B cell (primary cell): ENCODE results near the gene C1orf116. TPM values are rescaled to one million over a fixed set of nuclear protein-coding genes. Genes with fewer than 3 reads are reported as not detected.

Experiments
- ATAC-seq: fragments of 200-7000 bp; cut with Tn5 transposase; one replicate; pipeline ENCODE4 v1.10.0; 2021; ENCODE audit warnings: low read depth, mild to moderate bottlenecking, moderate number of reproducible peaks, moderate library complexity
- CTCF ChIA-PET: fragments of 350-600 bp; sonication (Branson Sonifier 250); formaldehyde crosslinking; loops from one replicate; lab custom pipeline; 2021; ENCODE audit warnings: antibody characterized with exemption, inconsistent platforms; lab: Charles Lee
- POLR2A ChIA-PET: fragments of 350-600 bp; sonication (Branson Sonifier 250); formaldehyde crosslinking; loops from one replicate; lab custom pipeline; 2021; ENCODE audit warnings: antibody characterized with exemption; lab: Charles Lee
- DNase-seq: peaks from one replicate; pipeline ENCODE4 v3.0.0; 2013
- H2AFZ ChIP-seq: 2 replicates; pipeline ENCODE4 v1.6.1; 2012; ENCODE audit warnings: mild to moderate bottlenecking, low read depth, low read length; ENCODE audit not compliant: insufficient read depth, poor library complexity, severe bottlenecking
- H3K27ac ChIP-seq, 2 donors: 1 replicate in 1 of 2; 2 replicates in 1 of 2; pipeline ENCODE4 v1.5.1; 2012 to 2013; ENCODE audit warnings: low read length in 2 of 2, mild to moderate bottlenecking in 2 of 2, moderate library complexity in 1 of 2
- H3K27me3 ChIP-seq, 4 experiments: fragments of 200-600 bp in 1 of 4; sonication (generic) in 1 of 4; replicated peaks in 1 of 4; 1 replicate in 2 of 4; 2 replicates in 2 of 4; pipeline versions ENCODE4 v1.6.1 to v1.7.0; 2013 to 2016; ENCODE audit warnings: low read length in 3 of 4, mild to moderate bottlenecking in 2 of 4, mixed read lengths in 1 of 4, moderate library complexity in 1 of 4; ENCODE audit not compliant: insufficient read depth in 4 of 4, control insufficient read depth in 3 of 4; ENCODE audit errors: control extremely low read depth in 1 of 4
- H3K36me3 ChIP-seq, 2 experiments: replicated peaks in 1 of 2; 1 replicate in 1 of 2; 2 replicates in 1 of 2; pipeline versions ENCODE4 v1.6.1 to v1.7.1; 2013; ENCODE audit warnings: low read length in 1 of 2; ENCODE audit not compliant: insufficient read depth in 2 of 2, control insufficient read depth in 1 of 2; ENCODE audit errors: control extremely low read depth in 1 of 2, extremely low read depth in 1 of 2
- H3K4me1 ChIP-seq, 2 donors: fragments of 200-600 bp in 1 of 2; sonication (generic) in 1 of 2; 1 replicate in 1 of 2; 2 replicates in 1 of 2; pipeline versions ENCODE4 v1.5.1 to v1.6.1; 2013 to 2017; ENCODE audit warnings: low read length in 2 of 2; ENCODE audit not compliant: control insufficient read depth in 2 of 2, insufficient read depth in 2 of 2
- H3K4me2 ChIP-seq: replicated peaks from 2 replicates; pipeline ENCODE3; 2012; ENCODE audit warnings: mild to moderate bottlenecking, low read depth, low read length; ENCODE audit not compliant: poor library complexity, severe bottlenecking
- H3K4me3 ChIP-seq, 5 experiments: fragments of 200-600 bp in 1 of 5; sonication (generic) in 1 of 5; 1 replicate in 3 of 5; 2 replicates in 2 of 5; pipeline versions ENCODE4 v1.5.1 to v1.7.0; 2011 to 2016; ENCODE audit warnings: low read length in 4 of 5, mild to moderate bottlenecking in 4 of 5, low read depth in 2 of 5, control low read depth in 1 of 5, moderate library complexity in 1 of 5; ENCODE audit not compliant: insufficient read depth in 1 of 5; ENCODE audit errors: control extremely low read depth in 1 of 5, extremely low read depth in 1 of 5
- H3K79me2 ChIP-seq: fragments of 200-600 bp; sonication (generic); one replicate; pipeline ENCODE4 v1.6.0; 2016; ENCODE audit warnings: low read length; ENCODE audit not compliant: control insufficient read depth, insufficient read depth
- H3K9ac ChIP-seq: fragments of 200-600 bp; sonication (generic); 2 replicates; pipeline ENCODE4 v1.6.1; 2017; ENCODE audit warnings: mild to moderate bottlenecking, low read length, moderate library complexity
- H3K9me3 ChIP-seq, 3 donors: one replicate each; pipeline versions ENCODE4 v1.6.1 to v1.7.1; 2013; ENCODE audit warnings: low read length in 2 of 3; ENCODE audit not compliant: control insufficient read depth in 2 of 3, insufficient read depth in 1 of 3; ENCODE audit errors: control extremely low read depth in 1 of 3
- H4K20me1 ChIP-seq: 2 replicates; pipeline ENCODE4 v1.6.0; 2012; ENCODE audit warnings: mild to moderate bottlenecking, low read length; ENCODE audit not compliant: insufficient read depth, control insufficient read depth, poor library complexity, severe bottlenecking
- H3K27ac Mint-ChIP-seq: one replicate; pipeline ENCODE4 v1.8.0; 2021; ENCODE audit warnings: mixed read lengths
- H3K27me3 Mint-ChIP-seq: one replicate; pipeline ENCODE4 v1.8.0; 2021; ENCODE audit warnings: mixed read lengths
- H3K4me1 Mint-ChIP-seq: one replicate; pipeline ENCODE4 v1.8.0; 2021; ENCODE audit warnings: mixed read lengths
- H3K4me3 Mint-ChIP-seq: one replicate; pipeline ENCODE4 v1.8.0; 2021; ENCODE audit warnings: mixed read lengths
- H3K9me3 Mint-ChIP-seq: one replicate; pipeline ENCODE4 v1.8.0; 2022; ENCODE audit warnings: mixed read lengths; ENCODE audit not compliant: insufficient read depth
- EZH2 ChIP-seq: IDR thresholded peaks from 2 replicates; pipeline ENCODE4 v1.6.1; 2012; ENCODE audit warnings: borderline replicate concordance, low read depth, mild to moderate bottlenecking, moderate library complexity, low read length; ENCODE audit not compliant: insufficient read depth, poor library complexity, severe bottlenecking
- WGBS: methylation state at CpG from one replicate; pipeline ENCODE4 v1.1.5; 2013; ENCODE audit warnings: missing lambda C conversion rate; ENCODE audit not compliant: insufficient coverage; 5-methylcytosine and 5-hydroxymethylcytosine counted together
- intact Hi-C: fragments of 100-400 bp; cut with micrococcal nuclease; formaldehyde crosslinking; loops from one replicate; pipeline ENCODE4 v1.10.0; 2022
- polyA plus RNA-seq: library from polyadenylated mRNA; depleted of rRNA; stranded (reverse); fragments of >200 nt; gene quantifications from 2 replicates; pipeline ENCODE4 v1.2.3, GENCODE V29; 2012
- total RNA-seq, 2 donors: library from RNA; stranded (reverse); fragments of 120-200 nt in 1 of 2; gene quantifications; 1 replicate in 1 of 2; 2 replicates in 1 of 2; pipeline versions ENCODE4 v1.2.3 to v1.2.4, GENCODE V29; 2013 to 2022
- TF ChIP-seq, protein P1 (sequence below): fragments of 200-600 bp; IDR thresholded peaks from one replicate; pipeline ENCODE4 v1.8.0; 2022; ENCODE audit warnings: antibody characterized with exemption, mild to moderate bottlenecking

The C1orf116 gene
- total and polyA plus RNA-seq, 2 donors (not counting 1 experiment from before 2014, with no cell fraction given) = 0.09 TPM; not detected in 1

DNA sequence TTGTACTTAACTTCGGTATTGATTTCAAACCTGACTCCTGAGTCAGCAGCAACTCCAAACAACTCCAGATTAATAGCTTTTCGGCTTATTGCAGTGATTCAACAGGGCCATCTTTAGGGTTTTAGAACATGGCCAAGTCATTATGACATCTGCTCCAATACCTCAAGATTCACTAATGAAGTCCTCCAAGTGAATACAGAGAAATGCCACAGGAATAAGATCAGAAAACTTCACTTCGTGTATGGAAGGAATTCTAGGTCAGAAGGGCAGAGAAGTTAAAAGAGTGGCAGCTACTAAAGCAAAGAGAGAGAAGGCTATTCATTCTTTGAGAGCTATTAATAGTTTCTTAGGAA lies 7.6 kb upstream of the C1orf116 start:
- Histone ChIP-seq H4K20me1 (no peaks in the 10 kb centered on the region), H2AFZ (no peak overlapping the region), H3K9ac (no peak overlapping the region), H3K27me3 (peaks cover 0 to 5% (median 0%) of the 10 kb centered on the region in 4 experiments), H3K4me3 (no peak overlapping the region), H3K36me3 (peaks cover 0 to under 1% of the 10 kb centered on the region in 2 experiments), H3K27ac (no peak overlapping the region), H3K9me3 (no peaks in the 10 kb centered on the region), H3K79me2 (peaks cover 6% of the 10 kb centered on the region), H3K4me1 (no peaks in the 10 kb centered on the region), H3K4me2 (no peak overlapping the region)
- intact Hi-C loops = no loop called here
- 91% methylated on average over 1 of the region's 3 CpGs for WGBS
- CTCF ChIA-PET = interaction anchor here (1.3 to 2.1 kb wide), 2 partner anchors 9 to 10 kb away, joined by 3 to 6 read pairs; no protein-coding TSS in a partner anchor
- TF ChIP-seq, protein P1, sequence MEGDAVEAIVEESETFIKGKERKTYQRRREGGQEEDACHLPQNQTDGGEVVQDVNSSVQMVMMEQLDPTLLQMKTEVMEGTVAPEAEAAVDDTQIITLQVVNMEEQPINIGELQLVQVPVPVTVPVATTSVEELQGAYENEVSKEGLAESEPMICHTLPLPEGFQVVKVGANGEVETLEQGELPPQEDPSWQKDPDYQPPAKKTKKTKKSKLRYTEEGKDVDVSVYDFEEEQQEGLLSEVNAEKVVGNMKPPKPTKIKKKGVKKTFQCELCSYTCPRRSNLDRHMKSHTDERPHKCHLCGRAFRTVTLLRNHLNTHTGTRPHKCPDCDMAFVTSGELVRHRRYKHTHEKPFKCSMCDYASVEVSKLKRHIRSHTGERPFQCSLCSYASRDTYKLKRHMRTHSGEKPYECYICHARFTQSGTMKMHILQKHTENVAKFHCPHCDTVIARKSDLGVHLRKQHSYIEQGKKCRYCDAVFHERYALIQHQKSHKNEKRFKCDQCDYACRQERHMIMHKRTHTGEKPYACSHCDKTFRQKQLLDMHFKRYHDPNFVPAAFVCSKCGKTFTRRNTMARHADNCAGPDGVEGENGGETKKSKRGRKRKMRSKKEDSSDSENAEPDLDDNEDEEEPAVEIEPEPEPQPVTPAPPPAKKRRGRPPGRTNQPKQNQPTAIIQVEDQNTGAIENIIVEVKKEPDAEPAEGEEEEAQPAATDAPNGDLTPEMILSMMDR = no peak
- no peak for TF ChIP-seq EZH2
- no peak for ATAC-seq
- Mint-ChIP-seq H3K4me3 (no peak overlapping the region), H3K27ac (no peak overlapping the region), H3K9me3 (no peaks in the 10 kb centered on the region), H3K4me1 (peaks cover 3% of the 10 kb centered on the region), H3K27me3 (peaks cover 2% of the 10 kb centered on the region)
- DNase-seq = no peak
- POLR2A ChIA-PET = no interaction called here

DNA sequence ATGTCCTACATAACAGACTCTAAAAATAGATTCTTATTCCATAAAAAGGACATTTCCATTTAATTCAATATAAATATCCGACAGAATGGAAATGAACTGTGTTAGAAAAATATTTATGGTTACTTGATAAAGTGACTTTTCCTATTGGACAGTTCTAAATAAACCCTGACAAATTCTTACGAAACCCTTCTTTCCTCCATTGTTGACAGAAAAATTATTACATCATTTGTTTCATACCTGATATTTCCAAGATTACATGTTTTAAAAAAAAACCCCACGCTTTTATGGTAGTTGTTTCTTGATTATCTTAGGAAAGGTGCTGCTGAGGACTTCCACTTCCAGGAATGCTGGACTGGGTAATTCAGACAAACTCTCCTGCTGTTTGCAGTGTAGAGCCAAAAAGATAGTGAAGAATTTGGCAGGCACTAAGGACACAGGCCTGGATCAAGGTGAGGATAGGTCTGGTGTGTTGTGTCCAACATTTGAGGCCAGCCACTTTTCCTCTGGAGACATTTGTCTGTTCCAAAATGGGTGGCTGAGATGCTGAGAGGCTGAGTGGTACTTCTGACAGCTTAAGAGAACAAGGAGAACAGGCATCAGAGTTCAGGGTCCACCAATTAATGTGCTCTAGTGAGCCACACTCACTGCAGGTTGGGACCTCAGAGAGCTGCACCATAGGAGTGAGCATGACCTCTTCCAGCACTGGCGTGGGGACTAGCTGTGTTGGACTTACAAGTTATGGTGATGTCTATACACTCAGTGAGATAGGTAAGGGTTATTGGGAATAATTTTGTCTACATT lies 7.0 kb upstream of the C1orf116 start:
- Histone ChIP-seq H3K79me2 (peaks cover under 1% of the 10 kb centered on the region), H4K20me1 (no peaks in the 10 kb centered on the region), H3K27me3 (peaks cover 0 to 5% (median 0%) of the 10 kb centered on the region in 4 experiments), H3K4me1 (no peaks in the 10 kb centered on the region), H3K9me3 (no peaks in the 10 kb centered on the region), H3K9ac (no peak overlapping the region), H3K27ac (no peak overlapping the region), H3K36me3 (no peaks in the 10 kb centered on the region), H3K4me3 (no peak overlapping the region), H3K4me2 (no peak overlapping the region), H2AFZ (no peak overlapping the region)
- Mint-ChIP-seq H3K27ac (no peak overlapping the region), H3K9me3 (no peaks in the 10 kb centered on the region), H3K4me1 (no peaks in the 10 kb centered on the region), H3K4me3 (no peak overlapping the region), H3K27me3 (peaks cover 7% of the 10 kb centered on the region)
- ATAC-seq (no peak), DNase-seq (no peak)
- ChIA-PET POLR2A (no interaction called here), CTCF (interaction anchor here (1.3 to 2.1 kb wide), 2 partner anchors 10 kb away, joined by 3 to 6 read pairs; no protein-coding TSS in a partner anchor)
- TF ChIP-seq, protein P1 = no peak
- TF ChIP-seq EZH2 = no peak
- 100% methylated on average over 1 of the region's 4 CpGs for WGBS
- intact Hi-C loops = no loop called here
